HepG2 (cell line): ENCODE data around the gene ZNF547. TPM values are rescaled to one million over a fixed set of nuclear protein-coding genes. Genes with fewer than 3 reads are reported as not detected.

Experiments
- ATAC-seq: fragments of 200-7000 bp; cut with Tn5 transposase; 3 replicates; pipeline ENCODE4 v1.9.1; 2020; ENCODE audit warnings: mild to moderate bottlenecking, moderate library complexity
- BruUV-seq: library from RNA; stranded (reverse); fragments of 400-500 nt; replicated peaks from 2 replicates; lab custom pipeline; 2021; lab: Mats Ljungman, UMichigan
- CTCF ChIA-PET: fragments of 300-600 bp; formaldehyde crosslinking; extraction: SDS; loops from one replicate; lab custom pipeline; 2021; ENCODE audit warnings: low total read pairs, inconsistent platforms, low intra/inter-chr PET ratio; lab: Yijun Ruan, JAX
- POLR2A ChIA-PET: fragments of 350-600 bp; sonication (Branson Sonifier 250); formaldehyde crosslinking; loops from one replicate; lab custom pipeline; 2020; ENCODE audit warnings: antibody characterized with exemption, inconsistent platforms; lab: Yijun Ruan, JAX
- DNase-seq: peaks from one replicate; pipeline ENCODE4 v3.0.0-alpha.2; 2015; ENCODE audit warnings: low spot score
- FAIRE-seq: peaks from 3 replicates; lab custom pipeline; 2011; peaks lifted over from hg19 to GRCh38; lab: Jason Lieb, UNC
- H2AFZ ChIP-seq: one replicate; pipeline ENCODE4 v1.6.1; 2011; ENCODE audit warnings: low read length, inconsistent platforms
- H3K27ac ChIP-seq: fragments of 300-600 bp; 3 replicates; pipeline ENCODE4 v1.8.0; 2011; ENCODE audit warnings: mixed run types, mild to moderate bottlenecking, mixed read lengths, low read length, inconsistent platforms; ENCODE audit not compliant: insufficient read depth; ENCODE audit errors: extremely low read length
- H3K27me3 ChIP-seq, 2 experiments: fragments of 200-600 bp in 1 of 2; 2 replicates in 1 of 2; 3 replicates in 1 of 2; pipeline versions ENCODE4 v1.6.0 to v1.8.0; 2011; ENCODE audit warnings: low read length in 2 of 2, mild to moderate bottlenecking in 2 of 2, moderate library complexity in 2 of 2, inconsistent platforms in 1 of 2; ENCODE audit not compliant: insufficient read depth in 2 of 2, control insufficient read depth in 1 of 2
- H3K36me3 ChIP-seq, 2 experiments: fragments of 200-600 bp in 1 of 2; replicated peaks in 1 of 2; 2 replicates in 1 of 2; 3 replicates in 1 of 2; pipeline versions ENCODE4 v1.5.1 to v1.8.0; 2011; ENCODE audit warnings: low read length in 2 of 2, inconsistent platforms in 1 of 2; ENCODE audit not compliant: insufficient read depth in 2 of 2, control insufficient read depth in 1 of 2
- H3K4me1 ChIP-seq: 2 replicates; pipeline ENCODE4 v1.5.1; 2012; ENCODE audit warnings: low read length, inconsistent platforms; ENCODE audit not compliant: insufficient read depth
- H3K4me2 ChIP-seq: 2 replicates; pipeline ENCODE4 v1.6.0; 2011; ENCODE audit warnings: low read depth, low read length, inconsistent platforms
- H3K4me3 ChIP-seq, 3 experiments: fragments of 200-600 bp in 1 of 3; sonication (generic), shearing (Covaris generic) in 1 of 3; replicated peaks in 1 of 3; 2 replicates each; pipeline ENCODE4 v1.5.1; 2011 to 2016; ENCODE audit warnings: low read length in 3 of 3, inconsistent platforms in 2 of 3, low read depth in 2 of 3, mild to moderate bottlenecking in 2 of 3, control low read depth in 1 of 3, mixed read lengths in 1 of 3; ENCODE audit not compliant: insufficient read depth in 1 of 3
- H3K79me2 ChIP-seq: one replicate; pipeline ENCODE4 v1.6.1; 2011; ENCODE audit warnings: low read length, inconsistent platforms; ENCODE audit not compliant: insufficient read depth
- H3K9ac ChIP-seq: 2 replicates; pipeline ENCODE4 v1.6.0; 2011; ENCODE audit warnings: mild to moderate bottlenecking, low read depth, low read length, inconsistent platforms; ENCODE audit not compliant: insufficient read depth
- H3K9me3 ChIP-seq: 2 replicates; pipeline ENCODE4 v1.5.1; 2012; ENCODE audit warnings: mild to moderate bottlenecking, low read length
- H4K20me1 ChIP-seq: 2 replicates; pipeline ENCODE4 v1.6.0; 2011; ENCODE audit warnings: inconsistent platforms, mild to moderate bottlenecking, low read length, moderate library complexity; ENCODE audit not compliant: insufficient read depth
- ARNTL ChIP-seq: sonication (generic); formaldehyde crosslinking; IDR thresholded peaks from 2 replicates; pipeline ENCODE4 v1.4.0; 2020; ENCODE audit warnings: mild to moderate bottlenecking, missing genetic modification reagents
- in situ Hi-C: cut with HindIII; loops from 2 replicates; pipeline ENCODE4 v1.10.0; 2017; ENCODE audit warnings: low pct_unique_long_range_greater_than_20kb; ENCODE audit not compliant: extremely low pct_ligation_motif_present
- intact Hi-C: fragments of 100-400 bp; cut with micrococcal nuclease; formaldehyde crosslinking; loops from one replicate; pipeline ENCODE4 v1.10.0; 2022; ENCODE audit not compliant: unreplicated experiment
- polyA plus RNA-seq, 8 experiments: library from polyadenylated mRNA; depleted of rRNA in 3 of 8; stranded (reverse) in 7 of 8; unstranded in 1 of 8; fragments of >200 nt; fragmentation: Illumina TruSeq in 4 of 8; extraction: Trizol in 4 of 8; gene quantifications; 2 replicates each; pipeline versions ENCODE4 v1.2.1 to v1.2.3, GENCODE V29; 2011 to 2016; ENCODE audit warnings: low read depth in 4 of 8, missing spikeins in 1 of 8, mixed read lengths in 1 of 8; ENCODE audit not compliant: insufficient read depth in 1 of 8
- total RNA-seq, 5 experiments: library from RNA; depleted of rRNA; stranded (reverse); fragments of >200 nt; fragmentation: Illumina TruSeq; extraction: Trizol; gene quantifications; 2 replicates each; pipeline ENCODE4 v1.2.3, GENCODE V29; 2016; ENCODE audit warnings: low read depth in 1 of 5
- TF ChIP-seq, protein P1 (sequence below): sonication (generic); formaldehyde crosslinking; IDR thresholded peaks from 2 replicates; pipeline ENCODE4 v1.8.0; 2023; ENCODE audit warnings: mild to moderate bottlenecking, missing genetic modification reagents
- TF ChIP-seq, protein P2 (sequence below): sonication (generic); formaldehyde crosslinking; conservative IDR thresholded peaks from 2 replicates; pipeline ENCODE4 v1.4.0; 2020; ENCODE audit warnings: mild to moderate bottlenecking, missing genetic modification reagents, moderate library complexity

Gene ZNF547
- total and polyA plus RNA-seq, 2 of the 13 experiments (the other 11 are each of a cell fraction or from before 2014, with no cell fraction given), result 2.0 to 2.6 TPM

DNA sequence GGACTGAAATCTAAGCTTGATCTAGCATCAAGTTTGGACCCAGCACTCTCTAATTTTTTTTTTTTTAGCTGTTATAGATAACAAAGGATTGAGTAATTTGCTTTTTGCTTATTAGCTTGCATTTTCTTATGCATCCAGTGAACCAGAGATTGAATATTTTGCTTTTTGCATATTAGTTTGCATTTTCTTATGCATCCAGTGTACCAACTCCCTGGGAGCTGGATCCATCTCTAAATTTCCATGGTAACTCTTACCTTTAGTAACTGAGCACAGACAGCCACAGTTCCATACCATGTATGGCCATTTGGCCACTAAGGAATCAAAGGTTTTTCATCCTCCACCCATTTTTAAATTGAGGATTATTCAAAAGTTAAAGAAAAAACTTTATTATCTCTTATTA is 17.6 kb downstream of the ZNF547 start:
- no peaks in the 10 kb centered on the region for H3K4me1 ChIP-seq
- ATAC-seq, result no peak
- in situ Hi-C loops, result no loop called here
- TF ChIP-seq ARNTL (CRISPR knock-in tag), result no peak
- TF ChIP-seq, protein P1, sequence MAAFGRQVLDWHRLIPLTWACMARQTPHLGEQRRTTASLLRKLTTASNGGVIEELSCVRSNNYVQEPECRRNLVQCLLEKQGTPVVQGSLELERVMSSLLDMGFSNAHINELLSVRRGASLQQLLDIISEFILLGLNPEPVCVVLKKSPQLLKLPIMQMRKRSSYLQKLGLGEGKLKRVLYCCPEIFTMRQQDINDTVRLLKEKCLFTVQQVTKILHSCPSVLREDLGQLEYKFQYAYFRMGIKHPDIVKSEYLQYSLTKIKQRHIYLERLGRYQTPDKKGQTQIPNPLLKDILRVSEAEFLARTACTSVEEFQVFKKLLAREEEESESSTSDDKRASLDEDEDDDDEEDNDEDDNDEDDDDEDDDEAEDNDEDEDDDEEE, result no peak
- TF ChIP-seq, protein P2, sequence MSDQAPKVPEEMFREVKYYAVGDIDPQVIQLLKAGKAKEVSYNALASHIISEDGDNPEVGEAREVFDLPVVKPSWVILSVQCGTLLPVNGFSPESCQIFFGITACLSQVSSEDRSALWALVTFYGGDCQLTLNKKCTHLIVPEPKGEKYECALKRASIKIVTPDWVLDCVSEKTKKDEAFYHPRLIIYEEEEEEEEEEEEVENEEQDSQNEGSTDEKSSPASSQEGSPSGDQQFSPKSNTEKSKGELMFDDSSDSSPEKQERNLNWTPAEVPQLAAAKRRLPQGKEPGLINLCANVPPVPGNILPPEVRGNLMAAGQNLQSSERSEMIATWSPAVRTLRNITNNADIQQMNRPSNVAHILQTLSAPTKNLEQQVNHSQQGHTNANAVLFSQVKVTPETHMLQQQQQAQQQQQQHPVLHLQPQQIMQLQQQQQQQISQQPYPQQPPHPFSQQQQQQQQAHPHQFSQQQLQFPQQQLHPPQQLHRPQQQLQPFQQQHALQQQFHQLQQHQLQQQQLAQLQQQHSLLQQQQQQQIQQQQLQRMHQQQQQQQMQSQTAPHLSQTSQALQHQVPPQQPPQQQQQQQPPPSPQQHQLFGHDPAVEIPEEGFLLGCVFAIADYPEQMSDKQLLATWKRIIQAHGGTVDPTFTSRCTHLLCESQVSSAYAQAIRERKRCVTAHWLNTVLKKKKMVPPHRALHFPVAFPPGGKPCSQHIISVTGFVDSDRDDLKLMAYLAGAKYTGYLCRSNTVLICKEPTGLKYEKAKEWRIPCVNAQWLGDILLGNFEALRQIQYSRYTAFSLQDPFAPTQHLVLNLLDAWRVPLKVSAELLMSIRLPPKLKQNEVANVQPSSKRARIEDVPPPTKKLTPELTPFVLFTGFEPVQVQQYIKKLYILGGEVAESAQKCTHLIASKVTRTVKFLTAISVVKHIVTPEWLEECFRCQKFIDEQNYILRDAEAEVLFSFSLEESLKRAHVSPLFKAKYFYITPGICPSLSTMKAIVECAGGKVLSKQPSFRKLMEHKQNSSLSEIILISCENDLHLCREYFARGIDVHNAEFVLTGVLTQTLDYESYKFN (CRISPR knock-in tag), result no peak
- TF ChIP-seq, all 625 proteins: peak for 0
- no peak overlapping the region for H2AFZ ChIP-seq
- H4K20me1 ChIP-seq, result no peaks in the 10 kb centered on the region
- intact Hi-C loops, result no loop called here
- no peaks in the 10 kb centered on the region for H3K27me3 ChIP-seq
- no peak overlapping the region for H3K9ac ChIP-seq
- ChIA-PET CTCF (no interaction called here), POLR2A (no interaction called here)
- no peak for FAIRE-seq
- H3K9me3 ChIP-seq, result no peaks in the 10 kb centered on the region
- H3K4me3 ChIP-seq, result no peak overlapping the region
- DNase-seq, result no peak
- H3K79me2 ChIP-seq, result no peaks in the 10 kb centered on the region
- no peak overlapping the region for H3K4me2 ChIP-seq
- BruUV-seq, result no TSS peak
- H3K36me3 ChIP-seq, result peaks cover 0 to 11% of the 10 kb centered on the region in 2 experiments; a peak in 1 of 5 replicates
- H3K27ac ChIP-seq, result no peak overlapping the region
